Stimulated activated naive B cell treated with anti-CD40 and anti-IgM and Interleukin-4, amounts not matched to agents 10 μg/mL and 1 μg/mL and 100 μg/mL, for 72 hours (primary cell): ENCODE data around the gene OTOGL.
A peak's percentile ranks its signal among the peaks of the same experiment; 100 is the strongest.

Experiments used
- ATAC-seq, 2 donors: fragments of 150-1000 bp; cut with Tn5 transposase; replicated peaks; 2 replicates each; pipeline ENCODE4 v1.10.0; 2021; ENCODE audit warnings: moderate library complexity in 1 of 2
- DNase-seq: peaks from one replicate; pipeline ENCODE4 v3.0.0; 2021
- H3K27ac Mint-ChIP-seq: one replicate; pipeline ENCODE4 v1.8.0; 2022; ENCODE audit warnings: mild to moderate bottlenecking, mixed read lengths
- H3K27me3 Mint-ChIP-seq, 2 donors: one replicate each; pipeline ENCODE4 v1.8.0; 2022; ENCODE audit warnings: mixed read lengths in 2 of 2
- H3K36me3 Mint-ChIP-seq, 2 donors: one replicate each; pipeline ENCODE4 v1.8.0; 2022; ENCODE audit warnings: mixed read lengths in 2 of 2, mild to moderate bottlenecking in 1 of 2
- H3K4me1 Mint-ChIP-seq, 2 donors: one replicate each; pipeline ENCODE4 v1.8.0; 2022; ENCODE audit warnings: mixed read lengths in 2 of 2, mild to moderate bottlenecking in 1 of 2
- H3K4me3 Mint-ChIP-seq, 2 donors: one replicate each; pipeline ENCODE4 v1.8.0; 2022; ENCODE audit warnings: mild to moderate bottlenecking in 2 of 2, mixed read lengths in 2 of 2, moderate library complexity in 1 of 2
- H3K9me3 Mint-ChIP-seq, 2 donors: one replicate each; pipeline ENCODE4 v1.8.0; 2022; ENCODE audit warnings: mixed read lengths in 2 of 2, mild to moderate bottlenecking in 1 of 2

Gene OTOGL

DNA sequence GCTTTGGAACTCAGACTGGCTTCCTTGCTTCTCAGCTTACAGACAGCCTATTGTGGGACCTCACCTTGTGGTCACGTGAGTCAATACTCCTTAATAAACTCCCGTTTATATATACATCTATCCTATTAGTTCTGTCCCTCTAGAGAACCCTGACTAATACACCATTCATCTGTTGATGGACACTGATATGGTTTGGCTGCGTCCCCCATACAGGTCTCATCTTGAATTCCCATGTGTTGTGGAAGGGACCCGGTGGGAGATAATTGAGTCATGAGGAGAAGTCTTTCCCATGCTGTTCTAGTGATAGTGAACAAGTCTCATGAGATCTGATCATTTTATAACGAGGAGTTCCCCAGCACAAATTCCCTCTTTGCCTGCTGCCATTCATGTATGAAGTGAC, 57.0 kb downstream of the OTOGL start:
- Mint-ChIP-seq H3K4me1 (no peaks in the 10 kb centered on the region), H3K27me3 (peaks cover 0 to 5% of the 10 kb centered on the region in 2 donors), H3K27ac (no peak overlapping the region), H3K9me3 (peaks cover 0 to 1% of the 10 kb centered on the region in 2 donors), H3K36me3 (no peaks in the 10 kb centered on the region), H3K4me3 (no peak overlapping the region)
- ATAC-seq (no peak), DNase-seq (no peak)

DNA sequence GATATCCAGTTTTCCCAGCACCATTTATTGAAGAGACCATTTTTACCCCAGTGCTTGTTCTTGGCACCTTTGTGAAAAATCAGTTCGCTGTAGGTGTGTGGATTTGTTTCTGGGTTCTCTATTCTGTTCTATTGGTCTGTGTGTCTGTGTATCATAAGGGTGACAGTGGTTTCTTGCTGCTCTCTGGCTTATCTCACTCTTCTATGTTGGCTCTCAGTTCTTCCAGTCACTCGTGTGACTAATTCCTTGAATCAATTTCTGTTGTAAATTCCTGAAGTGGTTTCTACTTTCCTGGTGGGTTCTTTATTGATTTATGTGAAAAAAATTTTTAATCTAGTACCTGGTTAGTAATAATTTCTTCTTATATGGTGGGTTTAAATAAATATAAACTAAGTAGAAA, 58.3 kb downstream of the OTOGL start:
- ATAC-seq: no peak
- H3K27me3 Mint-ChIP-seq: peaks cover 0 to 5% of the 10 kb centered on the region in 2 donors
- H3K9me3 Mint-ChIP-seq: peaks cover 0 to 1% of the 10 kb centered on the region in 2 donors
- no peaks in the 10 kb centered on the region for H3K36me3 Mint-ChIP-seq
- no peak overlapping the region for H3K27ac Mint-ChIP-seq
- no peak overlapping the region for H3K4me3 Mint-ChIP-seq
- no peak for DNase-seq
- H3K4me1 Mint-ChIP-seq: no peaks in the 10 kb centered on the region

DNA sequence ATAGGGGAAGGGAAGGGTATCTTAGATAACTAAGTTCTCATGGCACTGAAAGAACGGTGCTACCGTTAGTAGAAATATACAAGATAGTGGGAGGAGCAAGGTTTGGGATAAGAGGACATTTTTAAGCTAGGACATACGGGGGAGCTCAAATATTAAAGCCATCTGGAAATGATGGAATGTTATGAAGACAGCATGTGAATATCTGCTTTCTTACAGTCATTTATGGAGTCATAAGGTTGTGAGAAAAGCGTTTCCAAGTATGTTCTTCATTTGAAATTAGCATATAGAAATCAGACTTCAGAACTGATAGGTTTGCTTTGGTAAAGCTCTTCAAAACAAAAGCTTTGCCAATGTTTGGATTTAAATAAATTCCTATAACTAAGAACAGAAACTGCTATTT, 62.3 kb downstream of the OTOGL start:
- Mint-ChIP-seq H3K27ac (no peak overlapping the region), H3K9me3 (peaks cover 0 to 1% of the 10 kb centered on the region in 2 donors), H3K27me3 (peaks cover 0 to 5% of the 10 kb centered on the region in 2 donors), H3K36me3 (no peaks in the 10 kb centered on the region), H3K4me1 (no peaks in the 10 kb centered on the region), H3K4me3 (no peak overlapping the region)
- ATAC-seq: no peak
- DNase-seq: no peak

DNA sequence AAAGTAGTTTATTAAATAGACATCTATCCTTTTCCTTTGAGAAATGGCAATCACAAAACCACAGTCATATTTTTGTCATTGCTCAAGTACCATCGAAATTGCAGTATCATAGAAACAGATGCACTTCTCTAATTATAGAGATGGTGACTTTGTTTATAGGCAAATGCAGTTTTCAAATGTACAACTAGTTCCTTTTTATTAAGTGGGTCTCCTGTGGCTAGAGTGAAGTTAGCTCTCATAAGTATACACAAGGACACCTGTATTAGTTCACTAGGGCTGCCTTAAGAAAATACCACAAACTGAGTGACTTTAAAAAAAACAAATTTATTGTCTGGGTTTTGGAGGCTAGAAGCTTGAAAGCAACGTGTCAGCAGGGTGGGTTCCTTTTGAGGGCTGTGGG, 62.8 kb downstream of the OTOGL start:
- peaks cover 0 to 5% of the 10 kb centered on the region in 2 donors for H3K27me3 Mint-ChIP-seq
- DNase-seq (no peak), ATAC-seq (no peak)
- H3K9me3 Mint-ChIP-seq: peaks cover 0 to 1% of the 10 kb centered on the region in 2 donors
- H3K4me3 Mint-ChIP-seq: no peak overlapping the region
- H3K4me1 Mint-ChIP-seq: no peaks in the 10 kb centered on the region
- H3K36me3 Mint-ChIP-seq: no peaks in the 10 kb centered on the region
- H3K27ac Mint-ChIP-seq: no peak overlapping the region

DNA sequence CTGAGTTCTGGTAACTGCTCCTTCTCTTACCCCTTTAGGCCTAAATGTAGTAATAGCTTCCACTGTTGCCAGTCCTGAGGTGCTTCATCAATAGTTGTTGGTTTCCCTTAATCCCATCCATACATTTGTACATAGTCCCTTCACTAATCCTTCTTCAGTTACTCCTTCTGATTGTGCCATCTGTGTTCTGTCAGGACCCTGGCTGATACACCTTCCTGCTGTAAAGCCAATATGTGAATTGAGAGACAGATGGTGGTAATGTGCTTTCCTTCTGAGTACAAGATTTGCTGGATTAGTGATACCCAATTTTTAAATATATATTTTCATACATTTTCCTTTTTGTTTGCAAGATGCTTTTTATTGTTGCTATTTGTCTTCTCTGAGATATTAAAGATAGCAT, 66.4 kb downstream of the OTOGL start:
- no peak overlapping the region for H3K27ac Mint-ChIP-seq
- no peak for DNase-seq
- no peaks in the 10 kb centered on the region for H3K4me1 Mint-ChIP-seq
- H3K9me3 Mint-ChIP-seq: peaks cover 0 to 1% of the 10 kb centered on the region in 2 donors
- H3K4me3 Mint-ChIP-seq: no peak overlapping the region
- H3K36me3 Mint-ChIP-seq: no peaks in the 10 kb centered on the region
- peaks cover 0 to 7% of the 10 kb centered on the region in 2 donors for H3K27me3 Mint-ChIP-seq
- ATAC-seq: peak in 1 of 2 donors; percentile 21

DNA sequence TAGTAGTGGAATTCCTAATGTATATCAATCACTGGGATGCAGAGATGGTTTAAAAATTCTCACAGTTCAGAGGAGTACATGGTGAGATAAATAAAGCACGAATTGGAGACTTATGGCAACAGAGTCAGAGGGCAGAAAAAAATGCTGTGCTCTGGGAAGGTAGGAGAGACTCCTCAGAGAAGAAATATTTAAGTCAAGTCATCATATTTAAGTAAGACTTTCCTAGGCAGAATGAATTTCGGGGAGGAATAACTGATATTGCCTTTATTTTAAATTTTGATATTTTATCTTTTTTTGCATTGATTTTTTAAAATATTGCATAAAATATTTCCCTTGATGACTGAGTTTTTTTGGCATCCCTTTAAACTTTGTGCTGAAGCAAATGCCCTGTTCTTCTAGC, 67.4 kb downstream of the OTOGL start:
- Mint-ChIP-seq H3K9me3 (peaks cover 0 to 1% of the 10 kb centered on the region in 2 donors), H3K4me3 (no peak overlapping the region), H3K36me3 (no peaks in the 10 kb centered on the region), H3K27me3 (peaks cover 0 to 7% of the 10 kb centered on the region in 2 donors), H3K4me1 (no peaks in the 10 kb centered on the region), H3K27ac (no peak overlapping the region)
- DNase-seq (no peak), ATAC-seq (no peak)

DNA sequence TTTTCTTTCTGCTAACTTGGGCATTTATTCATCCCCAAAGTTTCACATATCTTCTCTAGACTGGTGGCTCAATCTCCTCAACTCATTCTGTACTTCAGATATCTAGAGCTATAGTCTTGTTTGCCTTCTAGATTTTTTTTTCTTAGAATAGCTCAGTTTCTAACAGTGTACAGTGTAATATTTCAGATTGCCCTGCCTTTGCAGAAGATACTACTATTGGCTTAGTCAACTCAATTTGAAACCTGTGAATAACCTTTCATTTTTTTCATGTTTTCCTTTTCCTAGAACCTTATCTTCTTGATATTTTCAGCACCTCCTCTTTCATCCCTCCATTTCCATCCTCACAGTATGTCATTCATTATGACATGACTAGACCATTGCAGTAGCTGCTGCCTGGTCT, 69.6 kb downstream of the OTOGL start:
- Mint-ChIP-seq H3K36me3 (no peaks in the 10 kb centered on the region), H3K4me1 (no peaks in the 10 kb centered on the region), H3K4me3 (no peak overlapping the region), H3K27ac (no peak overlapping the region), H3K27me3 (peaks cover 5 to 14% of the 10 kb centered on the region in 2 donors), H3K9me3 (peaks cover 0 to 3% of the 10 kb centered on the region in 2 donors)
- ATAC-seq (no peak), DNase-seq (no peak)

DNA sequence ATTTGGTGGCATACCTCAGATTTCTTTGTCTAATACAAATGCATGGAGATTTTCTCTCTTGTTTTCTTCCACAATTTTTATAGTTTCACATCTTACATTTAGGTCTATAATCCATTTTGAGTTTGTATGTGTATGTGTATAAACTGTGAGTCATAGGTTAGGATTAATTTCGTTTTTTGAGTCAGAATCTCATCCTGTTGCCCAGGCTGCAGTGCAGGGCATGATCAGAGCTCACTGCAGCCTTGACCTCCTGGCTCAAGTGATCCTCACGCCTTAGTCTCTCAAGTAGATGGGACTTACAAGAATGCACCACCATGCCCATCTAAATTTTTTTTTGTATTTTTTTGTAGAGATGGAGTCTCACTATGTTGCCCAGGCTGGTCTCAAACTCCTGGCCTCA, 71.6 kb downstream of the OTOGL start:
- DNase-seq: no peak
- ATAC-seq: no peak
- Mint-ChIP-seq H3K27me3 (peaks cover 5 to 14% of the 10 kb centered on the region in 2 donors), H3K4me3 (no peak overlapping the region), H3K36me3 (no peaks in the 10 kb centered on the region), H3K4me1 (no peaks in the 10 kb centered on the region), H3K27ac (no peak overlapping the region), H3K9me3 (peaks cover 0 to 3% of the 10 kb centered on the region in 2 donors)

DNA sequence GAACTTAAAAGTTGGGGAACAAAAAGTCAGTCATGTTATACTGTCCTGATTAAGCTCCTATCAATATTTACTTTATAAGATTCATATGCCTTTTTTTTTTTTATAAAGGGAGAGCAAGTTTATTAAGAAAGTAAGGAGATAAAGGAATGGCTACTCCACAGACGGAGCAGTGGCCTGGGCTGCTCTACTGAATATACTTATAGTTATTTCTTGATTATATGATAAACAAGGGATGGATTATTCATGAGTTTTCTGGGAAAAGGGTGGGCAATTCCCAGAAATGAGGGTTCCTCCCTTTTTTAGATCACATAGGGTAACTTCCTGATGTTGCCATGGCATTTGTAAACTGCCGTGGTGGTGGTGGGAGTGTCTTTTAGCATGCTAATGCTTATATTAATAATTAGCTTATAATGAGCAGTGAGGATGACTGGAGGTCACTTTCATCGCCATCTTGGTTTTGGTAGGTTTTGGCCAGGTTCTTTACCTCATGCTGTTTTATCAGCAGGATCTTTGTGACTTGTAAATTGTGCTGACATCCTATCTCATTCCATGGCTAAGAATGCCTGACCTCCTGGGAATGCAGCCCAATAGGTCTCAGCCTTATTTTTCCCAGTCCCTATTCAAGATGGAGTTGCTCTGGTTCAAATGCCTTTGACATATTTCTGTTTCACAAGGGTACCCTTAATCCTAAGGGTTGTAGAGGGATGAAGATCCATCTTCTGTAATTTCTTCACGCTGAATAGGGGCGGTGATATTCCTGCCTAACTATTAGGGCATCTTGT, 73.9 kb downstream of the OTOGL start:
- peaks cover 5 to 14% of the 10 kb centered on the region in 2 donors for H3K27me3 Mint-ChIP-seq
- no peak overlapping the region for H3K27ac Mint-ChIP-seq
- DNase-seq (no peak), ATAC-seq (no peak)
- no peaks in the 10 kb centered on the region for H3K36me3 Mint-ChIP-seq
- peaks cover 0 to 3% of the 10 kb centered on the region in 2 donors for H3K9me3 Mint-ChIP-seq
- no peaks in the 10 kb centered on the region for H3K4me1 Mint-ChIP-seq
- no peak overlapping the region for H3K4me3 Mint-ChIP-seq

DNA sequence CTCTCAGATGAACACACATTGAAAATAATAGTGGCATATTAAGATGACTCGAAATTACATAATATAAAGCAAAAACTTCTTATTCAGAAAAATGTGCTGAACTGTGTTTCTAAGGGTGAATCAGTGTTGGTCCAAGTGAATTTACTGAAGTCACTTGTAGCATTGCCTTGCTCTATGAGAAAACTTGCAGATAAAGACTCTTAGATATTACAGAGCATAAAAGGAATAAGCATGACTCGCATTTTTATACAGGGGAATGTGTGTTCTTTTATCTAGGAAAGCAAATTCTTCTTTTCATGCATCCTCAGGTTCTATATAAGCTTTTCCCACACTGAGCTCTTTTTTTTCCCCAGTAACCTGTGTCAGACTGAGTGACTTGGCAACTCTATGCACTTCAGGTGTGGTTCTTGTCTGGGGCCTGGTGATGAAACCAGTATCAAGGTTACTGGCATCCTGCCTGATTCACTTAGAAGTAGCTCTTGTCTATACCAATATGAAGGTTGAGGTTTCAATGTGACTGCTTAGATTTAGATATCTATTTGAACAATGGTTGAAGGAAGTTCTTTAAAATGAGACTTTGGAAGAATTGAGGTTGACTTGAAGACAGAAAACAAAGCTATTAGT, 76.1 kb downstream of the OTOGL start:
- no peaks in the 10 kb centered on the region for H3K36me3 Mint-ChIP-seq
- no peaks in the 10 kb centered on the region for H3K4me1 Mint-ChIP-seq
- DNase-seq (no peak), ATAC-seq (no peak)
- no peak overlapping the region for H3K27ac Mint-ChIP-seq
- H3K27me3 Mint-ChIP-seq: peaks cover 5 to 7% of the 10 kb centered on the region in 2 donors
- no peak overlapping the region for H3K4me3 Mint-ChIP-seq
- H3K9me3 Mint-ChIP-seq: peaks cover 0 to 1% of the 10 kb centered on the region in 2 donors

DNA sequence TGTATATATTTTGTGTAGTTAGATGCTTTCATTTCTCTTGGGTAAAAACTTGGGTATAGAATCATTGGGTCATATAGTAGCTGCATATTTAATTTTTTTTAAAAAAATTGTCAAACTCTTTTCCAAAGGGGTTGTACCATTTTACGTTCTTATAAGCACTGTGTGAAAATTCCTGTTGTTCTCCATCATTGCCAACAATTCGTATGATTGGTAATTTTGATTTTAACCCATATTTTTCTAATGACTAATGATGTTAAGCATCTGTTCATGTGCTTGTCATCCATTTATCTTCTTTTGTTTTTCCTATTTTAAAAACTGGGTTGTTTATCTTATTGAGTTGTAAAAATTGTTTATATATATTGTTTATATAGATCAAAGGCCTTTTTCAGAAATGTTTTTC, 77.4 kb downstream of the OTOGL start:
- no peak overlapping the region for H3K27ac Mint-ChIP-seq
- peaks cover 0 to 1% of the 10 kb centered on the region in 2 donors for H3K9me3 Mint-ChIP-seq
- H3K4me1 Mint-ChIP-seq: no peaks in the 10 kb centered on the region
- H3K4me3 Mint-ChIP-seq: no peak overlapping the region
- H3K36me3 Mint-ChIP-seq: no peaks in the 10 kb centered on the region
- peaks cover 5 to 7% of the 10 kb centered on the region in 2 donors for H3K27me3 Mint-ChIP-seq
- DNase-seq (no peak), ATAC-seq (no peak)

DNA sequence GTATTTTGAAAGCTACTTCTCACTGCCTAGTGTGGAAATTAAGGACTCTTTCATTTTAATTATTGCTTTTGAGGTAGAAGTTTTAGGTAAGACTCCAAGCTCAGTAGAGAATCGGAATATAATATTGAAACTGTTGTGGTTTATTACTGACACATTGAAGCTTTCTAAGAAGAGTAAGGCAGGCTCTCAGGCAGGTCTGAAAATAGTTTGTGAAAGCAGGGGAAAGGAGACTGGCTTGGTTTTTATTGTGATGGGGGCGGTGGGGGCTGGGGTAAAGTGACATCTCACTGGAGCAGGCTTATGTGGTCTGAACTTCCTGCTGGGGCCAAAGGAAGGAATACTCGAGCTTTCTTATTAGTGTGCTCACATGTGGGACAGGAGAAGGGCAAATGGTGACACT, 79.5 kb downstream of the OTOGL start:
- H3K9me3 Mint-ChIP-seq: no peaks in the 10 kb centered on the region
- H3K27ac Mint-ChIP-seq: no peak overlapping the region
- H3K4me1 Mint-ChIP-seq: no peaks in the 10 kb centered on the region
- H3K36me3 Mint-ChIP-seq: no peaks in the 10 kb centered on the region
- H3K27me3 Mint-ChIP-seq: no peaks in the 10 kb centered on the region
- H3K4me3 Mint-ChIP-seq: no peak overlapping the region
- no peak for ATAC-seq
- no peak for DNase-seq

DNA sequence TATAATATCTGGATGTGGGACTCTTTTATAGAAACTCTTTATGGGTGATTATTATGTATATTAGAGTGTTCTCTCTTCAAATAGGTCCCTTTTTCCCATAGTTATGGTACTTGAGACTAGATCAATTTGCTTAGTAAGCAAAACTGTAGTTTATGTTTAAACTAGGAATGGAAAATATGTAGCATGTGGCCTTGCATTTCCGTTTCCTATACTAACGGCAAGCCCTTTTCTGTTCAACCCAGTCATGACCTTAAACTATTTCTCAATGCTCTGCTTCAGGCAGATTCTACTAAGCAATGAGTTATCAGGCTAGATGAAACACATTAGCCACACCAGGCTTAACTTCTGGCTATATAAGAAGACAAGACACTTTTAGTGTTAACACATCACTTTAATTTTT, 84.6 kb downstream of the OTOGL start:
- Mint-ChIP-seq H3K4me3 (no peak overlapping the region), H3K27ac (no peak overlapping the region), H3K36me3 (no peaks in the 10 kb centered on the region), H3K27me3 (no peaks in the 10 kb centered on the region), H3K4me1 (peaks cover 0 to 10% of the 10 kb centered on the region in 2 donors), H3K9me3 (no peaks in the 10 kb centered on the region)
- DNase-seq (no peak), ATAC-seq (no peak)

DNA sequence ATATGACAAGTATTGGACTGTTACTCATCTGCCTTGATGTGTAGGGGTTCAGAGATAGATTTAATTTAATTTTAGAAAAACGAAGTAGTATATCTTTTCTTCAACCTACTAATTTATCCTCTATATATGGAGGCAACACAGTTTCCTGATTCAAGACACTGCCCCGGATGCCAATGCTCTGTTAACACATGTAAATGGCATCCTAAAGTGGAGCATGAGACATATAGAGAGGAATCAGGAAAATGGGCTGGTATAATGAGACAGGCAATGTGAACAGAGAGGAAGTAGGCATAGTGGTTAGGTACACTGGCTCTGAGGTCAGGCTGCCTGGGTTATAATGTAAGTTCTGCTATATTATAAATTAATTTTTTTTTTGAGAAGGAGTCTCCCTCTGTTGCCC, 85.6 kb downstream of the OTOGL start:
- no peak overlapping the region for H3K27ac Mint-ChIP-seq
- H3K36me3 Mint-ChIP-seq: no peaks in the 10 kb centered on the region
- ATAC-seq (no peak), DNase-seq (no peak)
- peaks cover 0 to 10% of the 10 kb centered on the region in 2 donors for H3K4me1 Mint-ChIP-seq
- no peaks in the 10 kb centered on the region for H3K27me3 Mint-ChIP-seq
- no peaks in the 10 kb centered on the region for H3K9me3 Mint-ChIP-seq
- no peak overlapping the region for H3K4me3 Mint-ChIP-seq

DNA sequence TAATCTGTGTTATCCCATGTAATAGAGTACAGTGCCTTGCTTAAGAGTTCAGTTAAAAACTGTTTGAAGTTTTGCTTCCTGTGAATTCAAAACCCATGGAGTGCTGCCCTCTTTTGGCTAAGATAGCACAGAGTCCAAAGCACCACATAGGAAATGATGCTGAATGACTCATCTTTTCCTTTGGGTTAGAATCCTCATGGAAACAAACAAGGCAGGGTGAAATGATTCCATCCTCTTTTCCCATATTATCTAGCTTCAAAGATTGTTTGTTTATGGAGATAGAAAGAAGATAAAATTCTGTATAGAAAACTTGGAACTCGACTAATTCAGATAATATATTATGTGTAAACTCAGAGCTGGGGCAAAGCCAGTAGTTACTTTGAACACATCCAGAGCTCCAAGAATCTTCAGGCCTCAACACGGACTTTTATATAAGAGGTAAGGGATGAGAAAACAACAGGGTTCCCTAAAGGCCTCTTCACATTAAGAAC, 87.4 kb downstream of the OTOGL start:
- no peak overlapping the region for H3K27ac Mint-ChIP-seq
- H3K4me3 Mint-ChIP-seq: no peak overlapping the region
- no peaks in the 10 kb centered on the region for H3K9me3 Mint-ChIP-seq
- peak; percentile 58 to 73 for ATAC-seq
- H3K27me3 Mint-ChIP-seq: peaks cover 0 to 3% of the 10 kb centered on the region in 2 donors
- peaks cover 0 to 10% of the 10 kb centered on the region in 2 donors for H3K4me1 Mint-ChIP-seq
- no peaks in the 10 kb centered on the region for H3K36me3 Mint-ChIP-seq
- DNase-seq: no peak
